MM.1S (cell line): ENCODE results near the gene MYRIP.

Source experiments
- EZH2 ChIP-seq: fragments of 300-600 bp; sonication (generic); optimal IDR thresholded peaks from 2 replicates; pipeline ENCODE3; 2017; ENCODE audit warnings: low read depth, mild to moderate bottlenecking, antibody characterized with exemption, low read length, mixed read lengths
- TF ChIP-seq, protein P1 (sequence below): fragments of 300-600 bp; sonication (generic); IDR thresholded peaks from 2 replicates; pipeline ENCODE4 v1.5.1; 2016; ENCODE audit warnings: antibody characterized with exemption, low read length, mixed read lengths

DNA sequence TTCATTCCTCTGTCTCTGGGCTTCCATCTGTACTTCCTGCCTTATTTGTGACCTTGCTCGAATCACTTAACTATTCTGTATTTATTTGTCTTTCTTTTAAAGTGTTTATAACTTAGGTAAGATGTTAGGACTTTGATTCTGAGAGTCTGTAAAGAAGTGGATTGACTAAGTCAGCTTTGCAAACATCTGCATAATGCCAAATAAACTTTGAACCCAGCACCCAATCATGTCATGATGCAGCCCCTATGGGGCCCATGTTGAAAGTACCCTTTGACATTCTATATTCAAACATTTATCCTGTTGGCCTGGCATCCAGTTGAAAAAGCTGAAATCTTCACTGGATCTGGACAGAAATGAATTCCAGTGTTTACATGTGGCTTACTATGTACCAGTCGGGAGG is 3.8 kb upstream of the MYRIP start:
- TF ChIP-seq EZH2: no peak
- TF ChIP-seq, protein P1, sequence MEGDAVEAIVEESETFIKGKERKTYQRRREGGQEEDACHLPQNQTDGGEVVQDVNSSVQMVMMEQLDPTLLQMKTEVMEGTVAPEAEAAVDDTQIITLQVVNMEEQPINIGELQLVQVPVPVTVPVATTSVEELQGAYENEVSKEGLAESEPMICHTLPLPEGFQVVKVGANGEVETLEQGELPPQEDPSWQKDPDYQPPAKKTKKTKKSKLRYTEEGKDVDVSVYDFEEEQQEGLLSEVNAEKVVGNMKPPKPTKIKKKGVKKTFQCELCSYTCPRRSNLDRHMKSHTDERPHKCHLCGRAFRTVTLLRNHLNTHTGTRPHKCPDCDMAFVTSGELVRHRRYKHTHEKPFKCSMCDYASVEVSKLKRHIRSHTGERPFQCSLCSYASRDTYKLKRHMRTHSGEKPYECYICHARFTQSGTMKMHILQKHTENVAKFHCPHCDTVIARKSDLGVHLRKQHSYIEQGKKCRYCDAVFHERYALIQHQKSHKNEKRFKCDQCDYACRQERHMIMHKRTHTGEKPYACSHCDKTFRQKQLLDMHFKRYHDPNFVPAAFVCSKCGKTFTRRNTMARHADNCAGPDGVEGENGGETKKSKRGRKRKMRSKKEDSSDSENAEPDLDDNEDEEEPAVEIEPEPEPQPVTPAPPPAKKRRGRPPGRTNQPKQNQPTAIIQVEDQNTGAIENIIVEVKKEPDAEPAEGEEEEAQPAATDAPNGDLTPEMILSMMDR: no peak
